SKM-1 (cell line): ENCODE data around the gene STAMBPL1.
A peak's percentile ranks its signal among the peaks of the same experiment; 100 is the strongest.

Source experiments
- DNase-seq: peaks from one replicate; lab custom pipeline; 2025; ENCODE audit not compliant: unreplicated experiment; lab: John Stamatoyannopoulos, UW

The STAMBPL1 gene

GRCh38 chr10:88946965-88947590 is 67.0 kb downstream of the STAMBPL1 start:
- DNase-seq, result no peak

GRCh38 chr10:88949051-88949450 is 69.0 kb downstream of the STAMBPL1 start:
- no peak for DNase-seq

GRCh38 chr10:88949912-88950837 is 70.1 kb downstream of the STAMBPL1 start:
- peak; percentile 47 for DNase-seq

GRCh38 chr10:88952647-88953111 is 72.6 kb downstream of the STAMBPL1 start, which contains the start of gene ACTA2:
ACTA2 (minus strand) TSS chr10:88952773; CDS start chr10:88948930, 3,843 bp downstream.
- DNase-seq, result no peak

- no peak for DNase-seq
These were observed 73.6 kb downstream of the STAMBPL1 start for GRCh38 chr10:88953662-88954061.

- DNase-seq, result no peak
These were observed 74.5 kb downstream of the STAMBPL1 start for GRCh38 chr10:88954458-88955083.

- DNase-seq, result no peak
These were observed 77.3 kb downstream of the STAMBPL1 start for GRCh38 chr10:88957381-88957780.

- DNase-seq, result no peak
These were observed 78.7 kb downstream of the STAMBPL1 start for GRCh38 chr10:88958721-88959120.

GRCh38 chr10:88960802-88961201 is 80.8 kb downstream of the STAMBPL1 start:
- no peak for DNase-seq

GRCh38 chr10:88961266-88961665 is 81.2 kb downstream of the STAMBPL1 start:
- no peak for DNase-seq

GRCh38 chr10:88962336-88962735 is 82.3 kb downstream of the STAMBPL1 start:
- DNase-seq, result no peak

GRCh38 chr10:88963318-88963717 is 83.3 kb downstream of the STAMBPL1 start:
- no peak for DNase-seq

GRCh38 chr10:88964360-88964759 is 84.3 kb downstream of the STAMBPL1 start:
- no peak for DNase-seq

- no peak for DNase-seq
These were observed 84.9 kb downstream of the STAMBPL1 start for GRCh38 chr10:88964869-88965415.

GRCh38 chr10:88966797-88967196 is 86.8 kb downstream of the STAMBPL1 start:
- no peak for DNase-seq

GRCh38 chr10:88968391-88968790 is 88.3 kb downstream of the STAMBPL1 start:
- no peak for DNase-seq

- no peak for DNase-seq
These were observed 91.4 kb downstream of the STAMBPL1 start for GRCh38 chr10:88971221-88972061.
